Measurements from ENCODE around the gene EXOC3L1.

DNA sequence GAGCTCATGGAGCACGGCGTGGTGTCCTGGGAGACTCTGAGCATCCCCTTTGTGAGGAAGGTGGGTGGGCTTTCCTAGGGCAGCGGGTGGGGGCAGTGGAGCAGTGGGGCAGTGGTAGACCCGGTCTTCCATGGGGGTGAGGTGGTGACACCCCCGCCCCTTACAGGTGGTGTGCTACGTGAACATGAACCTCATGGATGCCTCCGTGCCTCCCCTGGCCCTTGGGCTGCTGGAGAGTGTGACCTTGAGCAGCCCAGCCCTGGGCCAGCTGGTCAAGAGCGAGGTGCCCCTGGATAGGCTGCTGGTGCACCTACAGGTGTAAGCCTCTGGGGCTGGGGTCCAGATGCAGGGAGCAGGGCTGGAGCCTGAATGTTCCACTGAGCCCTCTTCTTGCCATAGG lies 10.6 kb upstream of the EXOC3L1 start:
- TF ChIP-seq, protein P1, sequence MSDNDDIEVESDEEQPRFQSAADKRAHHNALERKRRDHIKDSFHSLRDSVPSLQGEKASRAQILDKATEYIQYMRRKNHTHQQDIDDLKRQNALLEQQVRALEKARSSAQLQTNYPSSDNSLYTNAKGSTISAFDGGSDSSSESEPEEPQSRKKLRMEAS (IDR thresholded peaks at IDR 0.05): no peak
- TF ChIP-seq SP1 (IDR thresholded peaks at IDR 0.05; ENCODE audit: low read depth): no peak
- TF ChIP-seq, protein P2, sequence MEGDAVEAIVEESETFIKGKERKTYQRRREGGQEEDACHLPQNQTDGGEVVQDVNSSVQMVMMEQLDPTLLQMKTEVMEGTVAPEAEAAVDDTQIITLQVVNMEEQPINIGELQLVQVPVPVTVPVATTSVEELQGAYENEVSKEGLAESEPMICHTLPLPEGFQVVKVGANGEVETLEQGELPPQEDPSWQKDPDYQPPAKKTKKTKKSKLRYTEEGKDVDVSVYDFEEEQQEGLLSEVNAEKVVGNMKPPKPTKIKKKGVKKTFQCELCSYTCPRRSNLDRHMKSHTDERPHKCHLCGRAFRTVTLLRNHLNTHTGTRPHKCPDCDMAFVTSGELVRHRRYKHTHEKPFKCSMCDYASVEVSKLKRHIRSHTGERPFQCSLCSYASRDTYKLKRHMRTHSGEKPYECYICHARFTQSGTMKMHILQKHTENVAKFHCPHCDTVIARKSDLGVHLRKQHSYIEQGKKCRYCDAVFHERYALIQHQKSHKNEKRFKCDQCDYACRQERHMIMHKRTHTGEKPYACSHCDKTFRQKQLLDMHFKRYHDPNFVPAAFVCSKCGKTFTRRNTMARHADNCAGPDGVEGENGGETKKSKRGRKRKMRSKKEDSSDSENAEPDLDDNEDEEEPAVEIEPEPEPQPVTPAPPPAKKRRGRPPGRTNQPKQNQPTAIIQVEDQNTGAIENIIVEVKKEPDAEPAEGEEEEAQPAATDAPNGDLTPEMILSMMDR (IDR thresholded peaks at IDR 0.05 in 2 of 3, conservative IDR thresholded peaks at IDR 0.05 in 1 of 3; ENCODE audit: borderline replicate concordance in 1 of 3, insufficient read depth in 1 of 3, low read depth in 2 of 3, low read length in 2 of 3): no peak
- TF ChIP-seq EGR1 (IDR thresholded peaks at IDR 0.05; ENCODE audit: low read depth): no peak
- TF ChIP-seq, protein P3, sequence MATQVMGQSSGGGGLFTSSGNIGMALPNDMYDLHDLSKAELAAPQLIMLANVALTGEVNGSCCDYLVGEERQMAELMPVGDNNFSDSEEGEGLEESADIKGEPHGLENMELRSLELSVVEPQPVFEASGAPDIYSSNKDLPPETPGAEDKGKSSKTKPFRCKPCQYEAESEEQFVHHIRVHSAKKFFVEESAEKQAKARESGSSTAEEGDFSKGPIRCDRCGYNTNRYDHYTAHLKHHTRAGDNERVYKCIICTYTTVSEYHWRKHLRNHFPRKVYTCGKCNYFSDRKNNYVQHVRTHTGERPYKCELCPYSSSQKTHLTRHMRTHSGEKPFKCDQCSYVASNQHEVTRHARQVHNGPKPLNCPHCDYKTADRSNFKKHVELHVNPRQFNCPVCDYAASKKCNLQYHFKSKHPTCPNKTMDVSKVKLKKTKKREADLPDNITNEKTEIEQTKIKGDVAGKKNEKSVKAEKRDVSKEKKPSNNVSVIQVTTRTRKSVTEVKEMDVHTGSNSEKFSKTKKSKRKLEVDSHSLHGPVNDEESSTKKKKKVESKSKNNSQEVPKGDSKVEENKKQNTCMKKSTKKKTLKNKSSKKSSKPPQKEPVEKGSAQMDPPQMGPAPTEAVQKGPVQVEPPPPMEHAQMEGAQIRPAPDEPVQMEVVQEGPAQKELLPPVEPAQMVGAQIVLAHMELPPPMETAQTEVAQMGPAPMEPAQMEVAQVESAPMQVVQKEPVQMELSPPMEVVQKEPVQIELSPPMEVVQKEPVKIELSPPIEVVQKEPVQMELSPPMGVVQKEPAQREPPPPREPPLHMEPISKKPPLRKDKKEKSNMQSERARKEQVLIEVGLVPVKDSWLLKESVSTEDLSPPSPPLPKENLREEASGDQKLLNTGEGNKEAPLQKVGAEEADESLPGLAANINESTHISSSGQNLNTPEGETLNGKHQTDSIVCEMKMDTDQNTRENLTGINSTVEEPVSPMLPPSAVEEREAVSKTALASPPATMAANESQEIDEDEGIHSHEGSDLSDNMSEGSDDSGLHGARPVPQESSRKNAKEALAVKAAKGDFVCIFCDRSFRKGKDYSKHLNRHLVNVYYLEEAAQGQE (IDR thresholded peaks at IDR 0.05; ENCODE audit: low read depth): no peak
- TF ChIP-seq EZH2 (IDR thresholded peaks at IDR 0.05): no peak
- TF ChIP-seq CEBPB (IDR thresholded peaks at IDR 0.05; ENCODE audit: low read depth): no peak
- TF ChIP-seq POLR2AphosphoS5 (IDR thresholded peaks at IDR 0.05; ENCODE audit: low read depth, low read length): no peak
- TF ChIP-seq, protein P4, sequence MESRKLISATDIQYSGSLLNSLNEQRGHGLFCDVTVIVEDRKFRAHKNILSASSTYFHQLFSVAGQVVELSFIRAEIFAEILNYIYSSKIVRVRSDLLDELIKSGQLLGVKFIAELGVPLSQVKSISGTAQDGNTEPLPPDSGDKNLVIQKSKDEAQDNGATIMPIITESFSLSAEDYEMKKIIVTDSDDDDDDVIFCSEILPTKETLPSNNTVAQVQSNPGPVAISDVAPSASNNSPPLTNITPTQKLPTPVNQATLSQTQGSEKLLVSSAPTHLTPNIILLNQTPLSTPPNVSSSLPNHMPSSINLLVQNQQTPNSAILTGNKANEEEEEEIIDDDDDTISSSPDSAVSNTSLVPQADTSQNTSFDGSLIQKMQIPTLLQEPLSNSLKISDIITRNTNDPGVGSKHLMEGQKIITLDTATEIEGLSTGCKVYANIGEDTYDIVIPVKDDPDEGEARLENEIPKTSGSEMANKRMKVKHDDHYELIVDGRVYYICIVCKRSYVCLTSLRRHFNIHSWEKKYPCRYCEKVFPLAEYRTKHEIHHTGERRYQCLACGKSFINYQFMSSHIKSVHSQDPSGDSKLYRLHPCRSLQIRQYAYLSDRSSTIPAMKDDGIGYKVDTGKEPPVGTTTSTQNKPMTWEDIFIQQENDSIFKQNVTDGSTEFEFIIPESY (IDR thresholded peaks at IDR 0.05; ENCODE audit: extremely low read depth, insufficient replicate concordance, low read length): no peak
- no peak for TF ChIP-seq YY1 (IDR thresholded peaks at IDR 0.05; ENCODE audit: extremely low read depth, insufficient replicate concordance, low read depth, low read length)
- no peak for TF ChIP-seq POLR2A (IDR thresholded peaks at IDR 0.05; ENCODE audit: borderline replicate concordance, extremely low read depth, insufficient read depth, insufficient read length)
- TF ChIP-seq RAD21 (IDR thresholded peaks at IDR 0.05; ENCODE audit: low read depth): no peak
- no peak for TF ChIP-seq EZH2phosphoT487 (IDR thresholded peaks at IDR 0.05; ENCODE audit: borderline replicate concordance)

Data from HCT116 (cell line).